ENCODE results near the gene WFS1.

DNA sequence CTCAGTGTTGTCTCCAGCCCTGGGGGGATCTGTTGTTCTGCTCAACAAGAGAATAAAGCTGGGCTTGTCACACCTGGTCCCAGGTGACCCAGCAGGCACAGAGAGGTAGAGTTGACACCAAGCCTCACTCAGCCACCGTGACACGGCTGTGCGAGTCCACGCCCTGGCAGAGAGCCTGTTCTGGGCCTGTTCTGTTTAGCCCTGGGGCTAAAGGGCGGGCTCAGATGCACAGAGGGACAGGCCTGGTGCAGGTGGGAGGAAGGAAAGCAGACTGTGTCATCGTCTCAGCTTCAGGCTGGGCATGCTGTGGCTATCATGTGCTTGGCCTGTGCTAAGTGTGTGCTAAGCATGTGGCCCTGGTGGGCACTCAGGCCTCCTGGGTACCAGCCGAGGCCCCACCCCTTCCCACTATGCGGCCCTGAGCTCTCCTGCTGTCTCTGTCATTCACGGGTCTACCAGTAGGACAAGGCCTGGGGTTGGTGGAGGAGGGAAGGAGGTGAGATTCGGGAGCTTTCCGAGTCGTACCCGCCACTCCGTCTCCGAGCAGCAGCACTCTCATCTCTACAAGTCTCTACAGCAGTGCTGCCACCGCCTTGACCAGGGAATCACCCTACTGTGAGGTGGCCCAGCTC is 10.8 kb downstream of the WFS1 start:
- TF ChIP-seq MXI1 (IDR thresholded peaks at IDR 0.05; ENCODE audit: low read depth, low read length) = no peak
- no peak for TF ChIP-seq POLR2AphosphoS5 (IDR thresholded peaks at IDR 0.05; ENCODE audit: low read depth, low read length)
- no peak for TF ChIP-seq EZH2phosphoT487 (IDR thresholded peaks at IDR 0.05; ENCODE audit: borderline replicate concordance, low read depth)
